D721Med (cell line): ENCODE data around the gene XPO4.

Experiments
- DNase-seq: peaks from one replicate; pipeline ENCODE4 v3.0.0; 2011; ENCODE audit warnings: low spot score; ENCODE audit not compliant: insufficient read length
- FAIRE-seq: peaks from 2 replicates; lab custom pipeline; 2011; peaks lifted over from hg19 to GRCh38; lab: Jason Lieb, UNC
- CTCF ChIP-seq: IDR thresholded peaks from 2 replicates; pipeline ENCODE4 v1.5.1; 2012; ENCODE audit warnings: mild to moderate bottlenecking, control low read depth; ENCODE audit not compliant: insufficient read depth; ENCODE audit errors: missing control alignments

Gene XPO4

DNA sequence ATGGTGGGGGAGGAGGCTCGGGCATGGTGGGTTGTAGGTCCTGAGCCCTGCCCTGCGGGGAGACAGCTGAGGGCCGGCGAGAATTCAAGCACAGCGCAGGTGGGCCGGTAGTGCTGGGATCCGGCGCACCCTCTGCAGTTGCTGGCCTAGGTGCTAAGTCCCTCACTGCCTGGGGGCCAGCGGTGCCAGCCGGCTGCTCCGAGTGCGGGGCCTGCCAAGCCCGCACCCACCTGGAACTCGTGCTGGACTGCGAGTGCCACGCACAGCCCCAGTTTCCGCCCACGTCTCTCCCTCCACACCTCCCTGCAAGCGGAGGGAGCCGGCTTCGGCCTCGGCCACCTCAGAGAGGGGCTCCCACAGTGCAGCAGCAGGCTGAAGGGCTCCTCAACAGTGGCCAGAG, 162.5 kb downstream of the XPO4 start:
- TF ChIP-seq CTCF: no peak
- no peak for DNase-seq
- FAIRE-seq: no peak

DNA sequence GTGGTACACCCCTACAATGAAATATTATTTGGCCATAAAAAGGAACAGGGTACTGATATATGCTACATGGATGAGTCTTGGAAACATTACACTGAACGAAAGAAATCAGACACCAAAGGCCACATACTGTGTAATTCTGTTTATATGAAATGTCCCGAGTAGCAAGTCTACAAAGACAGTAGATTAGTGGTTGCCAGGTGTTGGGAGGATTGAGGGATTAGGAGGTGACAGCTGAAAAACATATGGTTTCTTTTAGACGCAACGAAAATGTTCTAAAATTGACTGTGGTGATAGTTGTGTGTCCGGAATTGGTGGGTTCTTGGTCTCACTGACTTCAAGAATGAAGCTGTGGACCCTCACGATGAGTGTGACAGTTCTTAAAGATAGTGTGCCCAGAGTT, 163.9 kb downstream of the XPO4 start:
- FAIRE-seq: peak; percentile 32
- DNase-seq: no peak
- TF ChIP-seq CTCF: no peak

- TF ChIP-seq CTCF: no peak
- DNase-seq (no peak), FAIRE-seq (no peak)
Observed at GRCh38 chr13:20729633-20730585, 172.6 kb downstream of the XPO4 start.

DNA sequence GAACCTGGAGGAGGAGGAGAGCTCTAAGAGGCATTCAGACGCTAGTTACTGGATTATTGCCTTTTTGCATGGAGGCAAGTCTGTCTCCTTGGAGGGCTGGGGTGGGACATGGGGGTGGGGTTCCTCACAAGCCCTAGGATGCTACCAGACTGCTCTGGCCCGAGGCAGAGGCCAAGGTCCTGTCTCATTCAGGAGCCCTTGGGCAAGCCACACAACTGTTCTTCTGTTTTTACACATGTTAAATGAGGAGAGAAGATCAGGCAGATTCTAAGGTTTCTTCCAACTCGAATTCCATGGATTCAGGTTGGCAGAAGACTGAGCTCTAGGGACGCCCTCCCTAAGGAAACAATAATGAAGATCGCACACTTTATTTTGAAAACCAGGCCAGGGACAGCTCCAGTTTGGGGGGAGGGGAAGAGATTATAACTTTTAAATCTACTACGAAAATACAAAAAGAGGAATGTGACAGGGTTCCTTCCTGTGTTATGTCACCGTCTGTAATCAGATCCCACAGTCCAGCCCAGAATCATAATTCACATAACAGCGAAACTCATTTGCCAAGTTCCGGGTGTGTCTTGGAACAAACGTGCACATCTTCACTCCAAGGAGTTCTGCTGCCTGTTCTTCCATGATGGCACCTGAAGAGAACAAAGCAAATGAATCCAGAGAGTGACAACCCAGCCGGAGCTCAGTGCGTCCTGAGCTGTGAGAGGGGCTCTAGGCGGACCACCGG, 173.8 kb downstream of the XPO4 start:
- FAIRE-seq (no peak), DNase-seq (no peak)
- TF ChIP-seq CTCF: no peak

DNA sequence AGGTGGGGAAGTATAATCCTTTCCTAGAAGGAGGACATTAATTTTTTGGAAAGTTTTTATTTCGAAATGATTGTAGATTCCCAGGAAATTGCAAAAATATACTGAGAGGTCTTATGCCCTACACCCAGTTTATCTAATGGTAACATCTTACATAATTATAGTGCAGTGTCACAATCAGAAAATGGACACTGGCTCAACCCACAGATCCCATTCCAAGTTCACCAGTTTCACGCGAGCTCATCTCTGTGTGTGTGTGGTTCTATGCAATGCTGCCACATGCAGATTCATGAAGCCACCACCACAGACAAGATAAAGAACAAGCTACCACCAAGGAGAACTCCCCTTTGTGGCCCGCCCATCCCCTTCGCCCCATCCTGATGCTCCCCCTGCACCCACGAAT, 174.7 kb downstream of the XPO4 start:
- TF ChIP-seq CTCF: no peak
- DNase-seq (no peak), FAIRE-seq (no peak)
